ENCODE results near the gene AAR2.

AAR2 gene

DNA sequence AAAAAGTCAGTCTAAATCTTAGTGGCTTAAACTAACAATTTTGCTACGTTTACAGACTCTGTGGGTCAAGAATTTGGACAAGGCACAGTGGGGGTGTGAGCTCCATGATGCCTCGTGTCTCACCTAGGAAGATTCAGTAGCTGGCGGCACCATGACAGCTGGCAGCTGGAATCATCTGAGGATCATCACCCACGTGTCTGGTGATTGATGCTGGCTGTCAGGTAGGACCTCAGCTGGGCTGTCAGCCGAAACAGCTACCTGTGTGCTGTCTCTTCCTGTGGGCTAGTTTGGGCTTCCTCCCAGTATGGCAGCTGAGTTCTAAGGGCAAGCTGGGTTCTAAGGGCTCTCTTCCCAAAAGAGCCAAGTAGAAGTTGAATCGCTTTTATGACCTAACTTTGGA is 43.5 kb downstream of the AAR2 start:
- H3K14ac ChIP-seq (ENCODE audit: low read length), result no peak overlapping the region
- H2BK12ac ChIP-seq (ENCODE audit: low read length), result no peak overlapping the region
- H3K79me2 ChIP-seq (ENCODE audit: control insufficient read depth, insufficient read depth, low read length, poor library complexity), result no peaks in the 10 kb centered on the region
- no peaks in the 10 kb centered on the region for H3K9me3 ChIP-seq (ENCODE audit: insufficient read depth, low read depth, low read length)
- H4K8ac ChIP-seq (ENCODE audit: low read depth, low read length), result no peak overlapping the region
- no peak overlapping the region for H3K4me2 ChIP-seq (ENCODE audit: low read length)
- H3K79me1 ChIP-seq (ENCODE audit: low read length), result no peaks in the 10 kb centered on the region
- no peak overlapping the region for H4K12ac ChIP-seq (ENCODE audit: low read depth, low read length)
- no CpG with 5 or more reads among the region's 6 CpGs for WGBS (ENCODE audit: extremely low coverage, insufficient coverage, insufficient read length)
- H3K4ac ChIP-seq (ENCODE audit: low read depth, low read length), result no peak overlapping the region
- H3K4me3 ChIP-seq (ENCODE audit: low read depth, low read length), result no peak overlapping the region
- H3K27ac ChIP-seq (ENCODE audit: low read depth, low read length), result no peak overlapping the region
- H3K18ac ChIP-seq (ENCODE audit: low read length), result no peak overlapping the region
- H3K36me3 ChIP-seq (ENCODE audit: control insufficient read depth in 1 of 2, insufficient read depth in 2 of 2, low read length in 2 of 2), result no peaks in the 10 kb centered on the region
- no peak overlapping the region for H4K91ac ChIP-seq (ENCODE audit: low read depth, low read length)
- no peak overlapping the region for H2AK5ac ChIP-seq (ENCODE audit: low read length)
- H2BK5ac ChIP-seq (ENCODE audit: low read depth, low read length, poor library complexity), result no peak overlapping the region
- H2AFZ ChIP-seq (ENCODE audit: insufficient read depth, low read length, poor library complexity), result no peak overlapping the region
- no peak overlapping the region for H3K9ac ChIP-seq (ENCODE audit: low read length)
- no peaks in the 10 kb centered on the region for H3K27me3 ChIP-seq (ENCODE audit: insufficient read depth, low read length)
- no peak overlapping the region for H2BK120ac ChIP-seq (ENCODE audit: insufficient read depth, low read length, poor library complexity)
- no peak overlapping the region for H3K23ac ChIP-seq (ENCODE audit: low read length)
- H3K4me1 ChIP-seq (ENCODE audit: control insufficient read depth in 1 of 2, insufficient read depth in 2 of 2, low read length in 2 of 2), result no peaks in the 10 kb centered on the region
- no peak for DNase-seq

DNA sequence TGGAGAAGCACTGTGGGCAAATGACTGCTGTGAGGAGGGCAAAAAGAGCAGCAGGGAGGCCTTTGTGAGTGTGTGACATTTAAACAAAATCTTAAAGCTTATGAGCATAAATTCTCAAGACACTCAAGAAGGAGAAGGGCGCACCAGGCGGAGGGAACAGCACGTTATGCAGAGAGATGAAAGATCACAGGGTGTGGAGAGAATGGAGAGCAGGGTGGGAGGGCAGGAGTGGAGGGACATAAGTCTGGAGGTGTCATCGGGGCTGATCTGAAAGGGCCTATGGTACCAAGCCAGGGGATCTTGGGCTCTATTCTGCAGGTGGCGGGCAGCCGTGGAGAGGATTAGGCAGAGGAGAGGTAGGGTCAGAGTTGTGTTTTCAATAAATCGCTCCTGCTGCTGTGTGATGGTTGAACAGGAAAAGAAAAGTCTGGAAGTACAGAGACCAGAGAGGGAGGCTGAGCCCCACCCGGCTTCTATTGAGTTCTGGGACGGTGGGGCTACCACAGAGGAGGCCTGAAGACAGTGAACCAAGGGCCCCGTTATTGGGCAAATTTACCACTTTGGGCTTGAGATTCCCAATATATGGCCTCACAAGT is 45.6 kb downstream of the AAR2 start:
- Histone ChIP-seq H3K79me2 (ENCODE audit: control insufficient read depth, insufficient read depth, low read length, poor library complexity) (no peaks in the 10 kb centered on the region), H2BK12ac (ENCODE audit: low read length) (no peak overlapping the region), H3K79me1 (ENCODE audit: low read length) (no peaks in the 10 kb centered on the region), H3K4me2 (ENCODE audit: low read length) (no peak overlapping the region), H4K91ac (ENCODE audit: low read depth, low read length) (no peak overlapping the region), H3K9ac (ENCODE audit: low read length) (peak overlapping the region; percentile 38), H3K9me3 (ENCODE audit: insufficient read depth, low read depth, low read length) (no peaks in the 10 kb centered on the region), H3K4ac (ENCODE audit: low read depth, low read length) (no peak overlapping the region), H3K4me3 (ENCODE audit: low read depth, low read length) (no peak overlapping the region), H2BK5ac (ENCODE audit: low read depth, low read length, poor library complexity) (no peak overlapping the region), H4K8ac (ENCODE audit: low read depth, low read length) (no peak overlapping the region), H3K36me3 (ENCODE audit: control insufficient read depth in 1 of 2, insufficient read depth in 2 of 2, low read length in 2 of 2) (no peaks in the 10 kb centered on the region), H3K27me3 (ENCODE audit: insufficient read depth, low read length) (no peaks in the 10 kb centered on the region), H3K27ac (ENCODE audit: low read depth, low read length) (no peak overlapping the region), H2AFZ (ENCODE audit: insufficient read depth, low read length, poor library complexity) (no peak overlapping the region), H2BK120ac (ENCODE audit: insufficient read depth, low read length, poor library complexity) (no peak overlapping the region), H3K4me1 (ENCODE audit: control insufficient read depth in 1 of 2, insufficient read depth in 2 of 2, low read length in 2 of 2) (no peaks in the 10 kb centered on the region), H3K18ac (ENCODE audit: low read length) (no peak overlapping the region), H3K14ac (ENCODE audit: low read length) (no peak overlapping the region), H4K12ac (ENCODE audit: low read depth, low read length) (no peak overlapping the region), H3K23ac (ENCODE audit: low read length) (no peak overlapping the region), H2AK5ac (ENCODE audit: low read length) (no peak overlapping the region)
- DNase-seq, result no peak
- WGBS (ENCODE audit: extremely low coverage, insufficient coverage, insufficient read length), result no CpG with 5 or more reads among the region's 10 CpGs

DNA sequence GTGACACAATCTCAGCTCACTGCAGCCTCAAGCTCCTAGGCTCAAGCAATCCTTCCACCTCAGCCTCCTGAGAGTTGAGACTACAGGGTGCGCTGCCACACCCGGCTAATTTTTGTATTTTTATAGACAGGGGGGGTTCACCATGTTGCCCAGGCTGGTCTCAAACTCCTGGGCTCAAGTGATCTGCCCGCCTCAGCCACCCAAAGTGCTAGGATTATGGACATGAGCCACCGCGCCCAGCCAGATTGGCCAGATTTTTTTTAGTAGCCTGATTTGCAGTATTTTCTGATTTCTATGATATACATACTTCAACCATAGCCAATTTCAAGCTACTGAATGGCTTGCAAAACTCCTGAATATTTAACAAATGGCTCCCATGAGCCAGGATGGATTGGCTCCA is 48.5 kb downstream of the AAR2 start:
- Histone ChIP-seq H3K23ac (ENCODE audit: low read length) (no peak overlapping the region), H3K4ac (ENCODE audit: low read depth, low read length) (no peak overlapping the region), H3K79me1 (ENCODE audit: low read length) (no peaks in the 10 kb centered on the region), H4K8ac (ENCODE audit: low read depth, low read length) (no peak overlapping the region), H3K14ac (ENCODE audit: low read length) (no peak overlapping the region), H3K18ac (ENCODE audit: low read length) (no peak overlapping the region), H2BK5ac (ENCODE audit: low read depth, low read length, poor library complexity) (no peak overlapping the region), H3K9me3 (ENCODE audit: insufficient read depth, low read depth, low read length) (no peaks in the 10 kb centered on the region), H4K91ac (ENCODE audit: low read depth, low read length) (no peak overlapping the region), H3K27ac (ENCODE audit: low read depth, low read length) (no peak overlapping the region), H3K27me3 (ENCODE audit: insufficient read depth, low read length) (no peaks in the 10 kb centered on the region), H3K36me3 (ENCODE audit: control insufficient read depth in 1 of 2, insufficient read depth in 2 of 2, low read length in 2 of 2) (no peaks in the 10 kb centered on the region), H3K79me2 (ENCODE audit: control insufficient read depth, insufficient read depth, low read length, poor library complexity) (no peaks in the 10 kb centered on the region), H3K4me1 (ENCODE audit: control insufficient read depth in 1 of 2, insufficient read depth in 2 of 2, low read length in 2 of 2) (no peaks in the 10 kb centered on the region), H2BK12ac (ENCODE audit: low read length) (no peak overlapping the region), H4K12ac (ENCODE audit: low read depth, low read length) (no peak overlapping the region), H3K9ac (ENCODE audit: low read length) (no peak overlapping the region), H2BK120ac (ENCODE audit: insufficient read depth, low read length, poor library complexity) (no peak overlapping the region), H2AK5ac (ENCODE audit: low read length) (no peak overlapping the region), H3K4me2 (ENCODE audit: low read length) (no peak overlapping the region), H3K4me3 (ENCODE audit: low read depth, low read length) (no peak overlapping the region), H2AFZ (ENCODE audit: insufficient read depth, low read length, poor library complexity) (no peak overlapping the region)
- no CpG with 5 or more reads among the region's 5 CpGs for WGBS (ENCODE audit: extremely low coverage, insufficient coverage, insufficient read length)
- DNase-seq, result no peak

- H3K27me3 ChIP-seq (ENCODE audit: insufficient read depth, low read length), result no peaks in the 10 kb centered on the region
- H3K14ac ChIP-seq (ENCODE audit: low read length), result no peak overlapping the region
- H4K12ac ChIP-seq (ENCODE audit: low read depth, low read length), result no peak overlapping the region
- H2AK5ac ChIP-seq (ENCODE audit: low read length), result no peak overlapping the region
- H3K4me3 ChIP-seq (ENCODE audit: low read depth, low read length), result no peak overlapping the region
- no peak overlapping the region for H3K27ac ChIP-seq (ENCODE audit: low read depth, low read length)
- no peak overlapping the region for H4K8ac ChIP-seq (ENCODE audit: low read depth, low read length)
- H2BK120ac ChIP-seq (ENCODE audit: insufficient read depth, low read length, poor library complexity), result no peak overlapping the region
- H2BK12ac ChIP-seq (ENCODE audit: low read length), result no peak overlapping the region
- H4K91ac ChIP-seq (ENCODE audit: low read depth, low read length), result no peak overlapping the region
- no peaks in the 10 kb centered on the region for H3K4me1 ChIP-seq (ENCODE audit: control insufficient read depth in 1 of 2, insufficient read depth in 2 of 2, low read length in 2 of 2)
- H2BK5ac ChIP-seq (ENCODE audit: low read depth, low read length, poor library complexity), result no peak overlapping the region
- no CpG with 5 or more reads among the region's 11 CpGs for WGBS (ENCODE audit: extremely low coverage, insufficient coverage, insufficient read length)
- H3K23ac ChIP-seq (ENCODE audit: low read length), result no peak overlapping the region
- H3K4me2 ChIP-seq (ENCODE audit: low read length), result no peak overlapping the region
- no peak overlapping the region for H3K9ac ChIP-seq (ENCODE audit: low read length)
- no peak overlapping the region for H3K18ac ChIP-seq (ENCODE audit: low read length)
- no peak for DNase-seq
- no peaks in the 10 kb centered on the region for H3K79me2 ChIP-seq (ENCODE audit: control insufficient read depth, insufficient read depth, low read length, poor library complexity)
- no peak overlapping the region for H3K4ac ChIP-seq (ENCODE audit: low read depth, low read length)
- no peak overlapping the region for H2AFZ ChIP-seq (ENCODE audit: insufficient read depth, low read length, poor library complexity)
- H3K9me3 ChIP-seq (ENCODE audit: insufficient read depth, low read depth, low read length), result no peaks in the 10 kb centered on the region
- H3K79me1 ChIP-seq (ENCODE audit: low read length), result no peaks in the 10 kb centered on the region
- H3K36me3 ChIP-seq (ENCODE audit: control insufficient read depth in 1 of 2, insufficient read depth in 2 of 2, low read length in 2 of 2), result no peaks in the 10 kb centered on the region
These were observed 49.6 kb downstream of the AAR2 start for GRCh38 chr20:36285746-36286447.
